ENCODE measurements around the gene ANKRD30A. TPM values are rescaled to one million over a fixed set of nuclear protein-coding genes. Genes with fewer than 3 reads are reported as not detected.
"Not testable (repeated sequence)": the region's sequence is repeated elsewhere in the genome, so short reads cannot be mapped to it uniquely, and the experiment has no call there.

The ANKRD30A gene
- total RNA-seq, 1 experiment from 2014 or later = not detected

DNA sequence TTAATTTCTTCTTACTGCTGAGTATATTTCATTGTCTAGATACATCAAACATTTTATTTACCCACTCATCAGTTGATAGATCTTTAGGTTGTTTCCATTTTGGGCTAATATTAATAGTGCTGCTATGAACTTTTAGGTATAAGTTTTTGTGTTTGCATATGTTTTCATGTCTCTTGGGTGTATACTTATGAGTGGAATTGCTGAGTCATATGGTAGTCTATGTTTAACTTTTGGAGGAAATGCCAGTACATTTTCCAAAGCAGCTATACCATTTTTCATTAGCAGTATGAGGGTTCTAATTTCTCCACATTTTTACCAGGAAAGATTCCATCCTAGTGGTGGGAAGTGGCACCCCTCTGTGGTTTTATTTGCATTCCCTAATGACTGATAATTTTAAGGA, 101.1 kb downstream of the ANKRD30A start:
- H3K27ac ChIP-seq (ENCODE audit: low read length) = no peak overlapping the region
- H3K36me3 ChIP-seq (ENCODE audit: insufficient read depth, low read length) = no peaks in the 10 kb centered on the region
- no peak overlapping the region for H3K9ac ChIP-seq (ENCODE audit: low read length)
- no peaks in the 10 kb centered on the region for H3K79me2 ChIP-seq (ENCODE audit: low read length)
- no peak overlapping the region for H2AFZ ChIP-seq (ENCODE audit: low read length)
- no peaks in the 10 kb centered on the region for H3K27me3 ChIP-seq (ENCODE audit: low read length)
- H4K20me1 ChIP-seq (ENCODE audit: insufficient read depth, low read depth, low read length) = no peaks in the 10 kb centered on the region
- no peak for DNase-seq
- no peaks in the 10 kb centered on the region for H3K9me2 ChIP-seq (replicated peaks; ENCODE audit: insufficient read depth, low read length)
- no peaks in the 10 kb centered on the region for H3K4me1 ChIP-seq (ENCODE audit: low read length)
- H3K4me3 ChIP-seq (ENCODE audit: low read length) = no peak overlapping the region
- no peaks in the 10 kb centered on the region for H3K9me3 ChIP-seq (ENCODE audit: low read length)
- no peak overlapping the region for H3K4me2 ChIP-seq (ENCODE audit: low read depth, low read length, poor library complexity, severe bottlenecking)

DNA sequence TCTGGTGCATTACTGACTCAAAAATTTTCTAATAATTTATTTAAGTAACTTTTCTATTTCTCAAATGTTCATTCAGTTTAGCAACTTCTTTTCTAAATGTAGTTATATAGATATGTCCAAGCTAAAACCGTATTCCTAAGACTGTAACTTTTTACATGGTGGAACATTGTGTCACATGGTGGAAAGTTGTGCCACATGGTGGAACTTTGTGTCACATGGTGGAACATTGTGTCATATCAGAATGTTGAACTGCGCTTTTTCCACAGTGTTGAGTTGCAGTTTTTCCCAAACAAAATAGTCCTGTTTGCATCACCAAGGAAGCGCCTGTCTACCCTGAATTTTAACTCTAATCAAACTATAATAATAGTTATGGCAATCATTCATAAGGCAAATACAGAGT, 109.3 kb downstream of the ANKRD30A start:
- no peak overlapping the region for H3K27ac ChIP-seq (ENCODE audit: low read length)
- H3K9me3 ChIP-seq (ENCODE audit: low read length) = peaks cover 3% of the 10 kb centered on the region; the same call in 1 of the 2 replicates
- H3K9ac ChIP-seq (ENCODE audit: low read length) = no peak overlapping the region
- H3K9me2 ChIP-seq (replicated peaks; ENCODE audit: insufficient read depth, low read length) = no peaks in the 10 kb centered on the region
- DNase-seq = no peak
- no peak overlapping the region for H3K4me3 ChIP-seq (ENCODE audit: low read length)
- H3K4me1 ChIP-seq (ENCODE audit: low read length) = no peaks in the 10 kb centered on the region
- no peak overlapping the region for H2AFZ ChIP-seq (ENCODE audit: low read length)
- H3K36me3 ChIP-seq (ENCODE audit: insufficient read depth, low read length) = no peaks in the 10 kb centered on the region
- no peaks in the 10 kb centered on the region for H3K27me3 ChIP-seq (ENCODE audit: low read length)
- no peaks in the 10 kb centered on the region for H3K79me2 ChIP-seq (ENCODE audit: low read length)
- no peak overlapping the region for H3K4me2 ChIP-seq (ENCODE audit: low read depth, low read length, poor library complexity, severe bottlenecking)
- H4K20me1 ChIP-seq (ENCODE audit: insufficient read depth, low read depth, low read length) = no peaks in the 10 kb centered on the region

DNA sequence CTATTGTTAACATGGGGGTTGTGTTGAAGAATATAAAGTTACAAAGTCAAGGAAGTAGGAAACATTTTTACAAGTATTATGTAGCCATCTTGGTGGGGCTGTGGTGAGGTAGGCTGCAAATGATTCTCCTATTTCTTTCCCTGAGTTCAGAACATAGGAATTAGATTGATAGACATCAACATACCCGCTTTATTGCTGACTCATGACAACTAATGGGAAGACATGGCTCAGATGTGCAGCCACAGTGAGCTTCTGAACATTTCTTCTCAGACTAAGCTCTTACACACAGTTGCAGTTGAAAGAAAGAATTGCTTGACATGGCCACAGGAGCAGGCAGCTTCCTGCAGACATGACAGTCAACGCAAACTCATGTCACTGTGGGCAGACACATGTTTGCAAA, 110.7 kb downstream of the ANKRD30A start:
- no peaks in the 10 kb centered on the region for H3K4me1 ChIP-seq (ENCODE audit: low read length)
- H3K79me2 ChIP-seq (ENCODE audit: low read length) = no peaks in the 10 kb centered on the region
- peaks cover 3% of the 10 kb centered on the region; the same call in 1 of the 2 replicates for H3K9me3 ChIP-seq (ENCODE audit: low read length)
- H2AFZ ChIP-seq (ENCODE audit: low read length) = no peak overlapping the region
- DNase-seq = no peak
- no peaks in the 10 kb centered on the region for H3K27me3 ChIP-seq (ENCODE audit: low read length)
- no peaks in the 10 kb centered on the region for H3K9me2 ChIP-seq (replicated peaks; ENCODE audit: insufficient read depth, low read length)
- H4K20me1 ChIP-seq (ENCODE audit: insufficient read depth, low read depth, low read length) = no peaks in the 10 kb centered on the region
- no peak overlapping the region for H3K9ac ChIP-seq (ENCODE audit: low read length)
- no peak overlapping the region for H3K27ac ChIP-seq (ENCODE audit: low read length)
- H3K4me2 ChIP-seq (ENCODE audit: low read depth, low read length, poor library complexity, severe bottlenecking) = no peak overlapping the region
- no peak overlapping the region for H3K4me3 ChIP-seq (ENCODE audit: low read length)
- no peaks in the 10 kb centered on the region for H3K36me3 ChIP-seq (ENCODE audit: insufficient read depth, low read length)

DNA sequence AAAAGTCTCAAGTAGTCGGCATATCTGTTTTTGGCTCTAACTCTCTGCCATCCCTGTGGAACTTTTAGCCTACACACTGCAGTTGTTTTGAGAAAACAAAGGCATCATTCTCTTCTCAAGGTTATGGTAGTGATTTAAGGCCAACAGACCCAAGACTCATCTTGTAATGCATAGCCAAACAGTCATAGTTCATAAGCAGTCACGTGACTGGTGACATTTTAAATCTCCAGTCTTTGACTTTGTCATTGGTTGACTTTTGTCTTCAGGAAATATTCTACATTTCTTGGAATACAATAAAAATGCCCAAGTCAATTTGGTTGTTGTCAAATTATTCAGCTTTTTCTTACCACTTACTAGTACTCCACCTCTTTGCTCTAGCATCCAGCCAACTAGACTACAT, 114.8 kb downstream of the ANKRD30A start:
- Histone ChIP-seq H3K4me3 (ENCODE audit: low read length) (no peak overlapping the region), H3K27ac (ENCODE audit: low read length) (no peak overlapping the region), H3K9ac (ENCODE audit: low read length) (no peak overlapping the region), H2AFZ (ENCODE audit: low read length) (no peak overlapping the region), H3K9me3 (ENCODE audit: low read length) (no peaks in the 10 kb centered on the region), H4K20me1 (ENCODE audit: insufficient read depth, low read depth, low read length) (no peaks in the 10 kb centered on the region), H3K4me2 (ENCODE audit: low read depth, low read length, poor library complexity, severe bottlenecking) (no peak overlapping the region), H3K9me2 (replicated peaks; ENCODE audit: insufficient read depth, low read length) (no peaks in the 10 kb centered on the region), H3K36me3 (ENCODE audit: insufficient read depth, low read length) (no peaks in the 10 kb centered on the region), H3K79me2 (ENCODE audit: low read length) (no peaks in the 10 kb centered on the region), H3K4me1 (ENCODE audit: low read length) (no peaks in the 10 kb centered on the region), H3K27me3 (ENCODE audit: low read length) (no peaks in the 10 kb centered on the region)
- DNase-seq = no peak

DNA sequence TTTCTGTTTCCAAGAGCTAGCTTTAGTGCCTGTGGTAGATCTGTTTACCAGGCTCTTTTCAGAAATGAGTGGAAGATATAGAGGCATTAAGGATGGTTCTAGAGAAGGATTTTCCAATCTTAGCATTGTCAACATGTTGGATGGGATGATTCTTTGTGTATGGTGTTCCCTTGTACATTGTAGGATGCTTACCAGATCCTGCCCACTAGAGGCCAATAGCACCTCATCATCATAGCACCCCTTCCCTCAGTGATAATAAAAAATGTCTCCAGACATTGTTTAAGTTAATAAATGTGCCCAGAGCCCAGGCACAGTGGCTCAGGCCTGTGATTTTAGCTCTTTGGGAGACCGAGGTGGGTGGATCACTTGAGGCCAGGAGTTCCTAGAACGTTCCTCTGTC, 121.2 kb downstream of the ANKRD30A start:
- no peaks in the 10 kb centered on the region for H3K27me3 ChIP-seq (ENCODE audit: low read length)
- no peaks in the 10 kb centered on the region for H3K79me2 ChIP-seq (ENCODE audit: low read length)
- H4K20me1 ChIP-seq (ENCODE audit: insufficient read depth, low read depth, low read length) = no peaks in the 10 kb centered on the region
- no peaks in the 10 kb centered on the region for H3K9me2 ChIP-seq (replicated peaks; ENCODE audit: insufficient read depth, low read length)
- no peak overlapping the region for H3K27ac ChIP-seq (ENCODE audit: low read length)
- no peaks in the 10 kb centered on the region for H3K36me3 ChIP-seq (ENCODE audit: insufficient read depth, low read length)
- no peak for DNase-seq
- no peak overlapping the region for H3K9ac ChIP-seq (ENCODE audit: low read length)
- H3K9me3 ChIP-seq (ENCODE audit: low read length) = no peaks in the 10 kb centered on the region
- H2AFZ ChIP-seq (ENCODE audit: low read length) = no peak overlapping the region
- no peaks in the 10 kb centered on the region for H3K4me1 ChIP-seq (ENCODE audit: low read length)
- H3K4me2 ChIP-seq (ENCODE audit: low read depth, low read length, poor library complexity, severe bottlenecking) = no peak overlapping the region
- no peak overlapping the region for H3K4me3 ChIP-seq (ENCODE audit: low read length)

DNA sequence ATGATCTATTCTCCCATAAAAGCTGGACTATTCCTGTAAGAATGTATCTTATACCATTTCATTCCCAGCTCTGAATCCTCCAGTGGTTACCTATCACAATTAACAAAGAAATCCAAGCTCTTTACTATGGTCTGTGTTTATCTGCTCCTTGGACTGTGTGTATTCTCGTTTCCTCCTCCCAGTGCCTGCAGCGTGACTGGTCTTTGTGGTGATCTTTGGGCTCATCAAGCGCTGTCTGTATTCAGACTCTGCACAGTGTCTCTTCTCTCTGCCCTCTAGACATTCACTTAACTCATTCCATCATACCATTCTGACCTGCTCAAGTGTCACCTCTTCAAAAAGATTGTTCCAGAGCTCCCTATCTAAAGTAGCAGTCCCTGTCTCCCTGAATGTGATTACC, 130.4 kb downstream of the ANKRD30A start:
- not testable (repeated sequence) for H3K4me1 ChIP-seq (ENCODE audit: low read length); H3K79me2 ChIP-seq (ENCODE audit: low read length); H3K9me3 ChIP-seq (ENCODE audit: low read length); H3K36me3 ChIP-seq (ENCODE audit: insufficient read depth, low read length); H3K9me2 ChIP-seq (replicated peaks; ENCODE audit: insufficient read depth, low read length); H3K27ac ChIP-seq (ENCODE audit: low read length); H3K27me3 ChIP-seq (ENCODE audit: low read length); H3K4me2 ChIP-seq (ENCODE audit: low read depth, low read length, poor library complexity, severe bottlenecking); DNase-seq; H4K20me1 ChIP-seq (ENCODE audit: insufficient read depth, low read depth, low read length); H3K9ac ChIP-seq (ENCODE audit: low read length); H2AFZ ChIP-seq (ENCODE audit: low read length); H3K4me3 ChIP-seq (ENCODE audit: low read length)

DNA sequence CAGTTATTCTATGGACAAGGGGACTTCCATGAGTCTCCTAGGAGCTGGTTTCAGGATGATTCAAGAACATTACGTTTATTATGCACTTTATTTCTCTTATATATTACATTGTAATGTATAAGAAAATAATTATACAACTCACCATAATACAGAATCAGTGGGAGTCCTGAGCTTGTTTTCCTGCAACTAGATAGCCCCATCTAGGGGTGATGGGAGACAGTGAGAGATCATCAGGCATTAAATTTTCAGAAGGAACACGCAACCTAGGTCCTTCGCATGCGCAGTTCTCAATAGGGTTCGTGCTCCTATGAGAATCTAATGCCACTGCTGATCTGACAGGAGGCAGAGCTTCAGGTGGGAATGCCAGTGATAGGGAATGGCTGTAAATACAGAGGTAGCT, 137.9 kb downstream of the ANKRD30A start:
- H2AFZ ChIP-seq (ENCODE audit: low read length) = no peak overlapping the region
- H3K4me1 ChIP-seq (ENCODE audit: low read length) = no peaks in the 10 kb centered on the region
- no peaks in the 10 kb centered on the region for H3K9me3 ChIP-seq (ENCODE audit: low read length)
- no peak overlapping the region for H3K4me3 ChIP-seq (ENCODE audit: low read length)
- no peaks in the 10 kb centered on the region for H4K20me1 ChIP-seq (ENCODE audit: insufficient read depth, low read depth, low read length)
- H3K27me3 ChIP-seq (ENCODE audit: low read length) = no peaks in the 10 kb centered on the region
- no peaks in the 10 kb centered on the region for H3K36me3 ChIP-seq (ENCODE audit: insufficient read depth, low read length)
- no peak overlapping the region for H3K4me2 ChIP-seq (ENCODE audit: low read depth, low read length, poor library complexity, severe bottlenecking)
- H3K9ac ChIP-seq (ENCODE audit: low read length) = no peak overlapping the region
- peak; percentile 57 for DNase-seq
- no peaks in the 10 kb centered on the region for H3K9me2 ChIP-seq (replicated peaks; ENCODE audit: insufficient read depth, low read length)
- H3K79me2 ChIP-seq (ENCODE audit: low read length) = no peaks in the 10 kb centered on the region
- H3K27ac ChIP-seq (ENCODE audit: low read length) = no peak overlapping the region

DNA sequence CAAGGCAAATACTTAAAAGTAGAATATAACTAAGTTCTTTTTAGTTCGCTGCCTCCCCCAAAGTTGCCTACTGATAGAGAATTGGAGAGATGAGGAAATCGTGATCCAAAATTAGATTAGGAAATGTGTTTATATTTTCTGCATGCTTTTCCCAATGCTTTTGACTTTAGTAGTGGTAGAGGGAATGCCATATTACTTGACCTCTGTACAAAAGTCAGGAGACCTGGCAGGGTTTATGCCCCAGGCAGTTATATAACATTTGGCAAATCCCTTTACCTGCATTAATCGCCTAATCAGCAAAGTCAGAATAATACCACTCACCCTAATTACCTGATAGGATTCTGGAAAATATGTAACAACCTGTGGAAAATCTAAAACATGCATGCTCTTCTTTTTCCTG, 142.9 kb downstream of the ANKRD30A start:
- Histone ChIP-seq H4K20me1 (ENCODE audit: insufficient read depth, low read depth, low read length) (no peaks in the 10 kb centered on the region), H3K27ac (ENCODE audit: low read length) (no peak overlapping the region), H3K4me3 (ENCODE audit: low read length) (no peak overlapping the region), H2AFZ (ENCODE audit: low read length) (no peak overlapping the region), H3K27me3 (ENCODE audit: low read length) (no peaks in the 10 kb centered on the region), H3K79me2 (ENCODE audit: low read length) (no peaks in the 10 kb centered on the region), H3K36me3 (ENCODE audit: insufficient read depth, low read length) (no peaks in the 10 kb centered on the region), H3K9ac (ENCODE audit: low read length) (no peak overlapping the region), H3K9me2 (replicated peaks; ENCODE audit: insufficient read depth, low read length) (no peaks in the 10 kb centered on the region), H3K4me2 (ENCODE audit: low read depth, low read length, poor library complexity, severe bottlenecking) (no peak overlapping the region), H3K4me1 (ENCODE audit: low read length) (peaks cover 10% of the 10 kb centered on the region), H3K9me3 (ENCODE audit: low read length) (no peaks in the 10 kb centered on the region)
- no peak for DNase-seq

All from Karpas-422 (cell line).